HCT116 (cell line): Measurements from ENCODE around the gene LRRTM4. TPM values are rescaled to one million over a fixed set of nuclear protein-coding genes. Genes with fewer than 3 reads are reported as not detected.

Experiments used
- ATAC-seq: fragments of 200-7000 bp; cut with Tn5 transposase; 2 replicates; pipeline ENCODE4 v1.9.1; 2020; ENCODE audit warnings: mild to moderate bottlenecking, moderate library complexity
- BruUV-seq: library from RNA; stranded (reverse); fragments of 400-500 nt; replicated peaks from 2 replicates; lab custom pipeline; 2021; lab: Mats Ljungman, UMichigan
- CTCF ChIA-PET: fragments of 300-600 bp; sonication (Branson Sonifier 250); formaldehyde crosslinking; loops from one replicate; lab custom pipeline; 2021; ENCODE audit warnings: antibody characterized with exemption; lab: Charles Lee
- POLR2A ChIA-PET: fragments of 300-600, 350-600 bp; sonication (Branson Sonifier 250); formaldehyde crosslinking; loops from one replicate; lab custom pipeline; 2021; ENCODE audit warnings: antibody characterized with exemption; lab: Charles Lee
- RAD21 ChIA-PET, 2 experiments: fragments of 300-600 bp; sonication (Branson Sonifier 250); formaldehyde crosslinking; loops; one replicate each; lab custom pipeline; 2023; ENCODE audit warnings: low total read pairs in 2 of 2; ENCODE audit not compliant: uncharacterized antibody in 2 of 2, unreplicated experiment in 2 of 2, low non-redundant PET in 1 of 2; lab: Charles Lee
- DNase-seq: peaks from one replicate; pipeline ENCODE4 v3.0.0-alpha.2; 2010; ENCODE audit warnings: low read depth, low spot score
- H2AFZ ChIP-seq: fragments of 200-600 bp; shearing (Covaris generic), sonication (generic); 2 replicates; pipeline ENCODE4 v1.6.1; 2017; ENCODE audit warnings: low read depth, mixed run types, mixed read lengths, antibody characterized with exemption, low read length; ENCODE audit not compliant: poor library complexity, severe bottlenecking
- H3K27ac ChIP-seq: 2 replicates; pipeline ENCODE4 v1.5.1; 2012; ENCODE audit warnings: low read depth, low read length
- H3K27me3 ChIP-seq: fragments of 200-600 bp; sonication (generic); 2 replicates; pipeline ENCODE4 v1.6.1; 2016; ENCODE audit warnings: mixed run types, low read length, mixed read lengths; ENCODE audit not compliant: insufficient read depth
- H3K36me3 ChIP-seq, 2 experiments: fragments of 200-500 bp in 1 of 2; fragments of 200-600 bp in 1 of 2; sonication (Bioruptor generic) in 1 of 2; sonication (generic) in 1 of 2; 2 replicates each; pipeline versions ENCODE4 v1.5.1 to v1.6.1; 2014 to 2016; ENCODE audit warnings: low read length in 2 of 2, inconsistent platforms in 1 of 2, mixed read lengths in 1 of 2, mixed run types in 1 of 2; ENCODE audit not compliant: insufficient read depth in 2 of 2, control insufficient read depth in 1 of 2
- H3K4me1 ChIP-seq, 2 experiments: fragments of 200-600 bp in 1 of 2; sonication (generic) in 1 of 2; 2 replicates each; pipeline versions ENCODE4 v1.5.1 to v1.6.1; 2012 to 2017; ENCODE audit warnings: low read length in 2 of 2, inconsistent platforms in 1 of 2, mild to moderate bottlenecking in 1 of 2, mixed read lengths in 1 of 2, mixed run types in 1 of 2, moderate library complexity in 1 of 2; ENCODE audit not compliant: insufficient read depth in 2 of 2, control insufficient read depth in 1 of 2
- H3K4me2 ChIP-seq: fragments of 200-600 bp; sonication (generic); 2 replicates; pipeline ENCODE4 v1.6.1; 2017; ENCODE audit warnings: mixed run types, low read length, mixed read lengths
- H3K4me3 ChIP-seq, 2 experiments: fragments of 200-600 bp in 1 of 2; sonication (generic) in 1 of 2; replicated peaks in 1 of 2; 2 replicates each; pipeline ENCODE4 v1.5.1; 2011 to 2016; ENCODE audit warnings: low read length in 2 of 2, control low read depth in 1 of 2, low read depth in 1 of 2, mild to moderate bottlenecking in 1 of 2, mixed read lengths in 1 of 2, mixed run types in 1 of 2
- H3K79me2 ChIP-seq: fragments of 200-600 bp; sonication (generic); 2 replicates; pipeline ENCODE4 v1.6.1; 2017; ENCODE audit warnings: mild to moderate bottlenecking, mixed run types, low read length, moderate library complexity, mixed read lengths; ENCODE audit not compliant: insufficient read depth
- H3K9ac ChIP-seq: fragments of 200-600 bp; sonication (generic); 2 replicates; pipeline ENCODE4 v1.6.1; 2016; ENCODE audit warnings: low read length, mixed read lengths
- H3K9me2 ChIP-seq: fragments of 200-600 bp; sonication (generic), shearing (Covaris generic); 2 replicates; pipeline ENCODE4 v1.6.1; 2017; ENCODE audit warnings: mixed run types, mild to moderate bottlenecking, moderate library complexity; ENCODE audit not compliant: insufficient read depth
- H3K9me3 ChIP-seq, 2 experiments: fragments of 200-500 bp in 1 of 2; fragments of 200-600 bp in 1 of 2; sonication (Bioruptor generic) in 1 of 2; sonication (generic) in 1 of 2; 2 replicates each; pipeline ENCODE4 v1.6.1; 2014 to 2017; ENCODE audit warnings: low read length in 2 of 2, mixed read lengths in 2 of 2, inconsistent platforms in 1 of 2, low read depth in 1 of 2, mild to moderate bottlenecking in 1 of 2, mixed run types in 1 of 2, moderate library complexity in 1 of 2; ENCODE audit not compliant: control insufficient read depth in 1 of 2, insufficient read depth in 1 of 2
- H4K20me1 ChIP-seq: fragments of 200-600 bp; sonication (generic), shearing (Covaris generic); 2 replicates; pipeline ENCODE4 v1.6.1; 2017; ENCODE audit warnings: mixed run types, mild to moderate bottlenecking, moderate library complexity; ENCODE audit not compliant: insufficient read depth
- ATF3 ChIP-seq: IDR thresholded peaks from 2 replicates; pipeline ENCODE4 v1.6.1; 2012
- CBX3 ChIP-seq: IDR thresholded peaks from 2 replicates; pipeline ENCODE4 v1.6.1; 2012; ENCODE audit warnings: low read depth
- CEBPB ChIP-seq: IDR thresholded peaks from 2 replicates; pipeline ENCODE4 v1.6.1; 2012; ENCODE audit warnings: low read depth
- EGR1 ChIP-seq: IDR thresholded peaks from 2 replicates; pipeline ENCODE4 v1.6.1; 2012; ENCODE audit warnings: low read depth
- ELF1 ChIP-seq: IDR thresholded peaks from 2 replicates; pipeline ENCODE4 v1.6.1; 2012; ENCODE audit warnings: low read depth, borderline replicate concordance
- EZH2 ChIP-seq: fragments of 200-600 bp; sonication (generic); IDR thresholded peaks from 2 replicates; pipeline ENCODE4 v1.6.1; 2017; ENCODE audit warnings: antibody characterized with exemption, mixed run types
- EZH2phosphoT487 ChIP-seq: fragments of 200-600 bp; IDR thresholded peaks from 2 replicates; pipeline ENCODE4 v1.6.1; 2018; ENCODE audit warnings: antibody characterized with exemption, borderline replicate concordance
- FOSL1 ChIP-seq: IDR thresholded peaks from 2 replicates; pipeline ENCODE4 v1.6.1; 2012; ENCODE audit warnings: low read depth
- MAX ChIP-seq: IDR thresholded peaks from 2 replicates; pipeline ENCODE4 v1.6.1; 2012
- POLR2A ChIP-seq: IDR thresholded peaks from 2 replicates; pipeline ENCODE4 v1.7.0; 2011; ENCODE audit warnings: borderline replicate concordance; ENCODE audit not compliant: insufficient read depth, insufficient read length; ENCODE audit errors: extremely low read depth
- POLR2AphosphoS5 ChIP-seq: IDR thresholded peaks from 2 replicates; pipeline ENCODE4 v1.6.1; 2011; ENCODE audit warnings: mild to moderate bottlenecking, low read depth, low read length, moderate library complexity
- SIN3A ChIP-seq: IDR thresholded peaks from 2 replicates; pipeline ENCODE4 v1.6.1; 2012; ENCODE audit warnings: low read depth
- SP1 ChIP-seq: IDR thresholded peaks from 2 replicates; pipeline ENCODE4 v1.6.1; 2012; ENCODE audit warnings: low read depth
- SRF ChIP-seq: IDR thresholded peaks from 2 replicates; pipeline ENCODE4 v1.6.1; 2012; ENCODE audit warnings: low read depth
- TCF7L2 ChIP-seq: IDR thresholded peaks from 2 replicates; pipeline ENCODE4 v1.7.0; 2011; ENCODE audit warnings: borderline replicate concordance, inconsistent platforms; ENCODE audit not compliant: insufficient read depth, insufficient read length; ENCODE audit errors: extremely low read depth
- YY1 ChIP-seq: IDR thresholded peaks from 2 replicates; pipeline ENCODE4 v1.6.1; 2011; ENCODE audit warnings: low read length, low read depth, moderate library complexity, mild to moderate bottlenecking; ENCODE audit not compliant: insufficient replicate concordance; ENCODE audit errors: extremely low read depth
- ZFX ChIP-seq: fragments of 450-650 bp; IDR thresholded peaks from 2 replicates; pipeline ENCODE4 v1.6.1; 2017
- intact Hi-C: fragments of 100-400 bp; cut with micrococcal nuclease; formaldehyde crosslinking; loops from 2 replicates; pipeline ENCODE4 v1.10.0; 2022
- total RNA-seq: library from RNA; stranded (reverse); gene quantifications from one replicate; pipeline ENCODE4 v1.2.1, GENCODE V29; 2021; ENCODE audit not compliant: unreplicated experiment

LRRTM4 gene
- total RNA-seq, 1 experiment from 2014 or later, result 0.25 TPM

- TF ChIP-seq EGR1 (no peak), EZH2phosphoT487 (no peak), CBX3 (no peak), CEBPB (no peak), POLR2A (no peak), EZH2 (no peak), TCF7L2 (no peak), POLR2AphosphoS5 (no peak), MAX (no peak)
These were observed 575.5 kb downstream of the LRRTM4 start (continued) for GRCh38 chr2:76946631-76947145.

- ChIA-PET RAD21 (no interaction called here), CTCF (no interaction called here), POLR2A (no interaction called here)
- no peaks in the 10 kb centered on the region for H3K27me3 ChIP-seq
- H3K79me2 ChIP-seq, result no peaks in the 10 kb centered on the region
- no TSS peak for BruUV-seq
- no peak for DNase-seq
- intact Hi-C loops, result no loop called here
- no peak overlapping the region for H3K4me3 ChIP-seq
- no peaks in the 10 kb centered on the region for H3K9me2 ChIP-seq
- H3K27ac ChIP-seq, result no peak overlapping the region
- H3K36me3 ChIP-seq, result no peaks in the 10 kb centered on the region
- H3K9ac ChIP-seq, result no peak overlapping the region
- ATAC-seq, result no peak
- H3K9me3 ChIP-seq, result peaks cover 8 to 15% of the 10 kb centered on the region in 2 experiments; a peak in 3 of 4 replicates
- TF ChIP-seq SRF (no peak), MAX (no peak)
- no peak overlapping the region for H3K4me2 ChIP-seq
- no peaks in the 10 kb centered on the region for H4K20me1 ChIP-seq
- H3K4me1 ChIP-seq, result no peaks in the 10 kb centered on the region
- H2AFZ ChIP-seq, result no peak overlapping the region
These were observed 581.6 kb downstream of the LRRTM4 start for GRCh38 chr2:76940559-76940958.

GRCh38 chr2:76938153-76938552 lies 584.0 kb downstream of the LRRTM4 start:
- no peaks in the 10 kb centered on the region for H3K79me2 ChIP-seq
- ATAC-seq, result no peak
- no TSS peak for BruUV-seq
- peaks cover 3 to 20% of the 10 kb centered on the region in 2 experiments; a peak in 3 of 4 replicates for H3K9me3 ChIP-seq
- no peaks in the 10 kb centered on the region for H3K4me1 ChIP-seq
- no peak overlapping the region for H3K4me3 ChIP-seq
- H4K20me1 ChIP-seq, result no peaks in the 10 kb centered on the region
- H3K9ac ChIP-seq, result no peak overlapping the region
- H3K27me3 ChIP-seq, result no peaks in the 10 kb centered on the region
- no peak overlapping the region for H3K27ac ChIP-seq
- RAD21 ChIA-PET, result no interaction called here
- no peak overlapping the region for H3K4me2 ChIP-seq
- no peaks in the 10 kb centered on the region for H3K9me2 ChIP-seq
- CTCF ChIA-PET, result no interaction called here
- intact Hi-C loops, result no loop called here
- H2AFZ ChIP-seq, result no peak overlapping the region
- H3K36me3 ChIP-seq, result no peaks in the 10 kb centered on the region
- DNase-seq, result no peak
- POLR2A ChIA-PET, result no interaction called here
- no peak for TF ChIP-seq POLR2A
- no peak for TF ChIP-seq SIN3A
- TF ChIP-seq TCF7L2, result no peak
- no peak for TF ChIP-seq FOSL1
- TF ChIP-seq ZFX, result no peak
- TF ChIP-seq ELF1, result no peak
- TF ChIP-seq ATF3, result no peak
- TF ChIP-seq YY1, result no peak
- TF ChIP-seq MAX, result no peak
- no peak for TF ChIP-seq CBX3
- no peak for TF ChIP-seq SP1
- TF ChIP-seq CEBPB, result no peak
- TF ChIP-seq EZH2, result no peak
- TF ChIP-seq EGR1, result no peak
